ENCODE data around the gene TCP1.
"Not testable (repeated sequence)": the region's sequence is repeated elsewhere in the genome, so short reads cannot be mapped to it uniquely, and the experiment has no call there.

TCP1 gene

GRCh38 chr6:159789377-159790148 is at the start of gene TCP1:
Gene TCP1 (minus strand): TSS chr6:159789602. CDS start chr6:159789468, 134 bp downstream.
- peak; percentile 99 for DNase-seq (ENCODE audit: low read depth)

GRCh38 chr6:159838020-159838744 is 48.8 kb upstream of the TCP1 start:
- no peak for DNase-seq (ENCODE audit: low read depth)

- no peak for DNase-seq (ENCODE audit: low read depth)
These were observed 48.1 kb upstream of the TCP1 start for GRCh38 chr6:159837511-159837910.

DNA sequence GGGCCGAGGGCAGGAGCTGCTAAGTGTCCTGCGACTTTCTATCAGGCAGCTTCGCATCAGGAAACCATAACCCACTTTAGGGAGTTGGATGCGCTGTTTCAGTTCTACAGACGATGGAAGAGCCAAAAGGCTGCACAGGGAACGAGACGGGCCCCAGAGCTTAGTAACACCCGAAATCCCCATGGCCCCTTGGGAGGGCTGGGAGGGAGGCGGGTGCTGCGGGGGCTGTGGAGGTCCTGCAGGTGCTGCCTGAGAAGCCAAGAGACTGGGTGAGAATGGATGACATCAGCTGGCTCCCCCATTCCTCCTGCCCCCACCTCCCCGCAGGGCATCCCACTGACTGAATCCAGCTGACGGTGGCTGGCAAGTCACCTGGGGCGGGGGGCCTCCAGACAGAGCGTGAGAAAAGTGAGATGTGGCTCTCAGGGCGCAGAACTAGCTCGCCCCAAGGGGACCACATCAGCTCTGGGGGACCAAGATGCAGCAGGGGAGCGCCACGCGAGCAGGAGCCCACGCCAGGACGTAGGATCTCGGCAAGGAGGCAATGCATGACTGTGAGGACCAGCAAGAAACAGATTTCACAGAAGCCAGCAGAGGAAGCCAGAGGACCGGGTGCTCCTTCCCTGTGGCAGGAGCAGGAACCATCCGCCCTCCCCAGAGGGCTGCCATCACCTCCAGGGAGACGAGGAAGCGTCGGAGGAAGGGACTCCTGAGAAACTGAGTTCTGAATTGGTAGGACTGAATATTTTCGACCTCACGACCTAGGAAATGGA is 47.5 kb upstream of the TCP1 start:
- no peak for DNase-seq (ENCODE audit: low read depth)

DNA sequence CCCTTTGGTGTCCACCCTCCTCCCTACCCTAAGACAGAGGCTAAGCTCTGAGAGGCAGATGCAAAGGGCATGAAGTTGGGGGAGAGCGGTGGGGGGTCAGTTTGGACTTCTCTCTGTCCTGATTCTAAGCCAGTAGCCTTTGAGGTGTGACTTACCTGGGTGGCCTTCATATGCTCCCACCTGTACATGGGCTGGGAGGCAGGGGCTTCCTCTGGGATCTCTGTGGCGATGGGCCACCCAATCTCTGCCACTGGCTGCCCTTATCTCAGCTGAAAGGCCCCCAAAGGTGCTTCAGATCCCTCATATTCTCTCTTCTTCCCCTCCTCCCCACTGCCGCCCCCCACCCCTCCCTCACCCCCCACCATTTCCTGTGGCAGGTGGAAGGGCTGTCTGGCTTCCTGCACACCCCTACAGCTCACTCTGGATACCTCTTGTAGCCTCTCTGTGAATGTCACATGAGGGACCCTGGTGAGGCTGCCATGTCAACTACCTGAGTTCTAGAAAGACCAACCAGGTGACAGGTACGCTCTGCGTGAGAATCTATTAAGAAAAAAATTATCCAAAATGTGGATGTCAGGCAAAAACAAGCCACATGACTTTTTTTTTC is 44.7 kb upstream of the TCP1 start:
- no peak for DNase-seq (ENCODE audit: low read depth)

DNA sequence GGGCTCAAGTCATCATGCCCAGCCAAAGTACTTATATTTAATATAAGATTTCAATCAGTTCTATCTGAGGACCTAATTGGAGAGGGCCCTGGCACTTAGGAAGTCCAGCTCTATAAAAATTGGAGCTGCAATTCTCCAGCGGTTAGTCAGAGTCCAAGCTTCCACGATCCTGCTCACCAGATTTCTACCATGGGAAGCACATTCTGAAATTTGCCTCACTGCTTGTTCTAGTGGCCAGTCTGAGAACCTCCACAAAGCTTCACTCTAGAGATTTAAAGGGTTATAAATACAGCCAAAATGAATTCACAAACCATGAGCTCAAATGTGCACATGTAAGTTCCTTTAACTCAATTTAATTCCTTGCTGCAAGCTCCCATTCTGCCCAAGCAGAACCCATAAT is 44.2 kb upstream of the TCP1 start:
- no peak for DNase-seq (ENCODE audit: low read depth)

DNA sequence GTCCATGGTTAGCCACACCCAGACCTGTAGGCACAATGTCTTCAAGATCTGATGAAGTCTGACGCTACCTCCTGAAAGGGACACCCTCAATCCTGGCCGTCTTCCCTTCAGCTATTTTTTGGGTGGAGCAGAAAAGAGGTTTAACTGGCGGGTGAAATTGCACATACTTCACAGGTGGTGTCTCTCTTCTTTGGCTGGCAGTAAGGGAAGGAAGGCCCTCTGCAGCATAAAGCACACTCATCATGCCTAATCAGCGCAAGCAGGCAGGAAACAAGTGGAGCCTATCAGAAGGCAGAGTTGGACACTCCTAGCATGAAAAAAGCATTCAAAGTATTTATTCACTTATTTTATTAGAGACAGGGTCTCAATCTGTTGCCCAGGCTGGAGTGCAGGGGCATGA is 43.5 kb upstream of the TCP1 start:
- DNase-seq (ENCODE audit: low read depth), result no peak

- DNase-seq (ENCODE audit: low read depth), result no peak
These were observed 41.9 kb upstream of the TCP1 start for GRCh38 chr6:159831373-159831679.

DNA sequence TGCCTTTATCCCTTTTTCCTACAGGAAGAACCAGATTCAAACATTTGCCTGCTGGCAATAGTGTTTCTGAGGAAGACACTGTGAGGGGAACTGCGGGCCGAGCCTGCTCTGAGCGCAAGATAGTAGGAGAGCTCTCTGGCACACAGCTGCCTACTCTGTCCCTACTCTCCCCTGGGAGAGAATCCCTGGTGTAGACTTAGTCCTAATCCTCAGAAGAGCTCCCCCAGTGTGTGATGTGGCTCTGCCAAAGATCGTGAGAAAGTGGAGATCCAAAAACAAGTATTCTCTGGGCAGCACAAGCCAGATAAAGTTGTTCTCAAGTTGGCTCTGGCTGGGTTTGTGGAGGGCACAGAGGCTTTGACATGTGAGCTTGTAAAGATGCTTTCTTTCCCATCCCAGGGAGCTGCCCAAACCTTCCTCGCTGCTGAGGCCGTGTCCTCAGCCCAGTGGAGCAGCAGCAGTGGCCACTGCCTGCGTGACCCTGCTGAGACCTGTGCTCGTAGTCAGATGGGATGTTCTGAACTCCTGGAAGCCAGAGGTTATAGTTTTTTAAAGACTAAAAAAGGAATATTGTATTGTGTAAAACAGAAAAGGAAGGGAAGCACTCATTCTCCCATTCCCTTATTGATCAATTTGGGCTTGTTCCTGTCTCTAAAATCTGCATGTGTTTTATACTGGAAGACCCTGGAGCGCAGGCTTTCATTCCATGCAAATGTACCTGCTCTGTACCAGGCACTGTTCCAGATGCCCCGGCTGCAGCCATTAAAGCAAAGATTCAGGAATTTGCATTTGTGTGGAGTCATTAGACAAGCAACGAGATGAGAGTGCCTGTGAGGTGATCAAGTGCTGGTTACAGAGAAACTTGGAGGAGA is 41.3 kb upstream of the TCP1 start:
- no peak for DNase-seq (ENCODE audit: low read depth)

GRCh38 chr6:159829526-159829925 is 40.1 kb upstream of the TCP1 start:
- DNase-seq (ENCODE audit: low read depth), result no peak

DNA sequence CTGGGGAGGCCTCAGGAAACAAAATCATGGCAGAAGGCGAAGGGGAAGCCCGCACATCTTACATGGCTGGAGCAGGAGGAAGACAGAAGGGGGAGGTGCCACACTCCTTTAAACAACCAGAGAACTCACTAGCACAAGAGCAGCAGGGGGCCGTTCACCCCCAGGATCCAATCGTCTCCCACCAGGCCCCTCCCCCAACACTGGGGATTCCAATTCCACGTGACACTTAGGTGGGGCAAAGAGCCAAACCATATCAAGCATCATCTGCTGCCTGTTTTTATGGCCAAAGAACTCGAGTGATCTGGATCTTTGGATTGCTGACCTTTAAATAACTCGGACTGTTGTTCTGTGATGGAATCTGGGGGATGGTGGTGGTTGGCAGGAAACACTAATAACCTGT is 38.7 kb upstream of the TCP1 start:
- DNase-seq (ENCODE audit: low read depth), result no peak

DNA sequence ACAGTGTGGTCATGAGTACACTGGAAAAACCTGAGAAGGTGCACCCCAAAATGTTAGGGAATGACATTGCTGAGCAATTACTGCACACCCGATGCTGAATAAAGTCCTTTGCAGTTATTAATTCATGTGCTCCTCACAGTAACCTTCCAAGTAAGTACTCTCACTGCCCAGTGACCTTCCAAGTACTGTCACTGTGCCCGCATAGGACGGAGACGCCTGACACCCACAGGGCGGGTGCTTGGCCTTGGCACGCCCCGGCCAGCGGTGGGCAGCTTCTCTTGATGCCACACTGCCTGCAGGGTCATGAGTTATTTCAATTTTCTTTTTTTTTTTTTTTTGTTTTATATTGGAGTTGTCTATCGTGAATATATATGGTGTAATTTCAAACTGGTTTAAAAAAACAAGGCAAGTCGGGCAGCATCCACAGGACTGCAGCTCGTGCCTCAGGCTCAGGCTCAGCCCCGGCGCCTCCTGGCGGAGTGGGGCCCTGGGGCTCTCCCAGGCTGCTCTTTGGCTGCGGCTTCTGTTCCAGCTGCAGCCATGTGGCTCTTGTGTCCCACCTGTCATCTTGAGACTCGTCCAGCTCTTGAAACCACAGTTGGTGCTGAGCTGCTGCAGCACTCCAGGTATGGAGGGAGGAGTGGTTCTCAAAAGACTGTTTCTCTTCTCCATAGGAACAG is 37.7 kb upstream of the TCP1 start:
- no peak for DNase-seq (ENCODE audit: low read depth)

DNA sequence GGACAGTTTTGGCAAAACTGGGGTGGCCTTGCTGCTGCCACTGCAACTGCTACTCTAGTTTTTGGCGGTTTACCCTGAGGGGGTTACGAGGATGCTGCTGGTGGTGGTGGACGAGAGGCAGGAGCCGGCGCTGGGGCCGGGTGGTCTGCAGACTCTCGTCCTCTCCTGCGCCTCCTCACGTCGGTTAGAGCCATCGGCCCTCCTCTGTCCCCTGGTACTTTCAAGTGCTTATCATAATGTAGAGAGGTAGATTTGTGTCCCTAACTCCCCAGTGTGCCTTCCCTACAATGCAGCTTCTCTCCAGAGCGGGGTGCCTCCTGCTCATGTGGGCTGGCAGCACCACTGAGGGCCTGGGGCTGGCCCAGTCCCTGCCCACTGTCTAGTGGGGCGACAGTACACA is 36.6 kb upstream of the TCP1 start:
- DNase-seq (ENCODE audit: low read depth), result no peak

DNA sequence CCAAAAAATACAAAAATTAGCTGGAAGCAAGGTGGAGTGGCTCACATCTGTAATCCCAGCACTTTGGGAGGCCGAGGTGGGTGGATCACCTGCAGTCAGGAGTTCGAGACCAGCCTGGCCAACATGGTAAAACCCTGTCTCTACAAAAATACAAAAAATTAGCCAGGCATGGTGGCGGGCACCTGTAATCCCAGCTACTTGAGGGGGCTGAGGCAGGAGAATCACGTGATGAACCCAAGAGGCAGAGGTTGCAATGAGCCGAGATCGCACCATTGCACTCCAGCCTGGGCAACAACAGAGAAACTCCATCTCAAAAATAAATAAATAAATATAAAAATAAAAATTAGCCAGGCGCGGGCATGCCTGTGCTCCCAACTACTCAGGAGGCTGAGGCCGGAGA is 35.3 kb upstream of the TCP1 start:
- DNase-seq (ENCODE audit: low read depth), result not testable (repeated sequence)

DNA sequence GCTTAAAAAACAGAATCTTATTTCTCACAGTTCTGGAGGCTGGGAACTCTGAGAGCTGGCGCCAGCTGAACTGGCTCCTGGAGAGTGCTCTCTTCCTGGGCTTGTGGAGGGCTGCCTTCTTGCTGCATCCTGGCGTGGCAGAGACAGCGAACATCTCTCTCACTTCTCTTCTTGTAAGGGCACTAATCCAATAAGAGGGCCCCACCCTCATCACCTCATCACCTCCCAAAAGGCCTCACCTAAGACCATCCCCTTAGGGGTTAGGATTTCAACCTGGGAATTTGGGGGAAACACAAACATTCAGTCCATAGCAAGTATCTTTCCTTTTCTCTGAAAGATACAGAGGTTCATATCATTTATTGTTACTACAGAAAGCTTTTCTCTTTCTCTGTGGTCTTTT is 34.6 kb upstream of the TCP1 start:
- no peak for DNase-seq (ENCODE audit: low read depth)

- no peak for DNase-seq (ENCODE audit: low read depth)
These were observed 32.3 kb upstream of the TCP1 start for GRCh38 chr6:159821726-159822125.

DNA sequence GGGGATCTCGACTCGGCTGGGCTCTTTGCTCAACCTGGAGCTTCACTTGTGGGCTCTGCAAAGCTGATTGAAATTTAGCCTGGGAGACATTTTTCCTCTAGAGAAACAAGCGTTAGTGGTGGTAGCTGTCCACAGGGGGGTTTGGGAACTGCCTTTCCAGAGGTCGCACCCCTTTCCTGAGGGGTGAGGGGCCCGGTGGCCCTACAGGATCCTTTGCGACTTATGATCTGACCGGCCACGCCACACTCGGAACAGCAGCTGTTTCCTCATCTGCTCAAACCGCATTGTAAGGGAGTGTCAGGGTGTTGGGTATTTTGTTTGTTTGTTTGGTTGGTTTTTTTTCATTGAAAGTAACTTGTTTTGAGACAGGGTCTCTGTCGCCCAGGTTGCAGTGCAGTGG is 31.7 kb upstream of the TCP1 start:
- no peak for DNase-seq (ENCODE audit: low read depth)

DNA sequence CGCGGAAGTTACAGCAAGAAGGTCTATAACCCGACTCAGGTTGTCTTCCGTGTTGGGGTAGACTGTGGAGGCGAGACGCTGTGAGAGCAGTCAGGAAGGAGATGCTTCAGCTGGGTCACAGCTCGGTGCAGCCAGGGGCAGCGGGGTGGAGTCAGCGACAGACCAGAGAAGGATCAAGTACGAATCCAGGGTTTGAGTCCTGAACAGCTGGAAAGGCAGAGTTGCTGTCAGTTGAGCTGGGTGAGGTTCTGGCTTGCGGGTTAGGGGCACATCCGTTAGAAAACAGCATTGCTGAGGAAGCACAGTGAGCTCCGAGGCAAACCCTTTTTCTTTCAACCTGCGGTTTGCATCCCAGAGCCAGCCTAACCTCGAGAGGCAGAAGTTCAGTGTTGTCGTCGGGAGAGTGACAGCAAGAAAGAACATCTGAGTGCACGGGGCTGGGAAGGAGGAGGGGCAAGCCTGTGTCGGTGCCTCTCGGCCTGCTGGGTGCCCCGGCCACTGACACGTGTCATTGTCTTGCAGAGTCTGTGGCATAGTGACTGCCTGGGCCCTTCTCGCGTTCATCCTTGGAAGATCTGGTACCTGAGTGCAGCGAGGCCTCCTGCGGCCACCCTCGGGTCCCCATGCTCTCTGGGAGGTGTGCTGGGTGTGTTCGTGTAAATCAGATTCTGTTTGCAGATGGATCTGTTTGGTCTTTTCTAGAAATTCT is 30.7 kb upstream of the TCP1 start:
- DNase-seq (ENCODE audit: low read depth), result no peak

GRCh38 chr6:159819098-159819497 is 29.7 kb upstream of the TCP1 start:
- DNase-seq (ENCODE audit: low read depth), result no peak

GRCh38 chr6:159817951-159818739 is 28.7 kb upstream of the TCP1 start:
- no peak for DNase-seq (ENCODE audit: low read depth)

Data from activated gamma-delta T cell treated with anti-CD3 and anti-CD28 coated beads, Interleukin-2, amount 50 U/mL, for 16 hours (primary cell).